Neural cell (in vitro differentiated cells): ENCODE results near the gene TSPEAR.

ENCODE experiments used
- CTCF ChIP-seq: fragments of 450-650 bp; IDR thresholded peaks from 2 replicates; pipeline ENCODE4 v1.5.1; 2014; ENCODE audit warnings: antibody characterized with exemption, mild to moderate bottlenecking, moderate library complexity; ENCODE audit not compliant: poor library complexity, severe bottlenecking
- EP300 ChIP-seq: fragments of 450-650 bp; conservative IDR thresholded peaks from 2 replicates; pipeline ENCODE4 v1.6.1; 2014; ENCODE audit warnings: antibody characterized with exemption, mild to moderate bottlenecking, moderate library complexity; ENCODE audit not compliant: poor library complexity, severe bottlenecking
- EZH2 ChIP-seq: fragments of 200-600, 300-800 bp; shearing (Covaris generic), sonication (generic); IDR thresholded peaks from 2 replicates; pipeline ENCODE4 v1.6.1; 2014; ENCODE audit warnings: antibody characterized with exemption, low read length, borderline replicate concordance, mild to moderate bottlenecking; ENCODE audit not compliant: insufficient read depth, poor library complexity, severe bottlenecking
- MXI1 ChIP-seq: fragments of 450-650 bp; conservative IDR thresholded peaks from 2 replicates; pipeline ENCODE4 v1.6.1; 2014; ENCODE audit warnings: antibody characterized with exemption, mild to moderate bottlenecking; ENCODE audit not compliant: poor library complexity, severe bottlenecking
- POLR2AphosphoS5 ChIP-seq: IDR thresholded peaks from 2 replicates; pipeline ENCODE4 v1.6.1; 2012
- RAD21 ChIP-seq: fragments of 450-650 bp; conservative IDR thresholded peaks from 2 replicates; pipeline ENCODE4 v1.6.1; 2014; ENCODE audit warnings: antibody characterized with exemption, mild to moderate bottlenecking, moderate library complexity
- SMC3 ChIP-seq: fragments of 450-650 bp; conservative IDR thresholded peaks from 2 replicates; pipeline ENCODE4 v1.6.1; 2014; ENCODE audit warnings: antibody characterized with exemption, mild to moderate bottlenecking, moderate library complexity; ENCODE audit not compliant: poor library complexity
- TAF1 ChIP-seq: IDR thresholded peaks from 2 replicates; pipeline ENCODE4 v1.6.1; 2012; ENCODE audit warnings: low read depth
- TF ChIP-seq, protein P1 (sequence below): IDR thresholded peaks from 2 replicates; pipeline ENCODE4 v1.6.1; 2012; ENCODE audit warnings: borderline replicate concordance

- TF ChIP-seq RAD21 (no peak), CTCF (no peak), POLR2AphosphoS5 (no peak), EZH2 (no peak), TAF1 (no peak), EP300 (no peak), SMC3 (no peak), MXI1 (no peak)
- TF ChIP-seq, protein P1, sequence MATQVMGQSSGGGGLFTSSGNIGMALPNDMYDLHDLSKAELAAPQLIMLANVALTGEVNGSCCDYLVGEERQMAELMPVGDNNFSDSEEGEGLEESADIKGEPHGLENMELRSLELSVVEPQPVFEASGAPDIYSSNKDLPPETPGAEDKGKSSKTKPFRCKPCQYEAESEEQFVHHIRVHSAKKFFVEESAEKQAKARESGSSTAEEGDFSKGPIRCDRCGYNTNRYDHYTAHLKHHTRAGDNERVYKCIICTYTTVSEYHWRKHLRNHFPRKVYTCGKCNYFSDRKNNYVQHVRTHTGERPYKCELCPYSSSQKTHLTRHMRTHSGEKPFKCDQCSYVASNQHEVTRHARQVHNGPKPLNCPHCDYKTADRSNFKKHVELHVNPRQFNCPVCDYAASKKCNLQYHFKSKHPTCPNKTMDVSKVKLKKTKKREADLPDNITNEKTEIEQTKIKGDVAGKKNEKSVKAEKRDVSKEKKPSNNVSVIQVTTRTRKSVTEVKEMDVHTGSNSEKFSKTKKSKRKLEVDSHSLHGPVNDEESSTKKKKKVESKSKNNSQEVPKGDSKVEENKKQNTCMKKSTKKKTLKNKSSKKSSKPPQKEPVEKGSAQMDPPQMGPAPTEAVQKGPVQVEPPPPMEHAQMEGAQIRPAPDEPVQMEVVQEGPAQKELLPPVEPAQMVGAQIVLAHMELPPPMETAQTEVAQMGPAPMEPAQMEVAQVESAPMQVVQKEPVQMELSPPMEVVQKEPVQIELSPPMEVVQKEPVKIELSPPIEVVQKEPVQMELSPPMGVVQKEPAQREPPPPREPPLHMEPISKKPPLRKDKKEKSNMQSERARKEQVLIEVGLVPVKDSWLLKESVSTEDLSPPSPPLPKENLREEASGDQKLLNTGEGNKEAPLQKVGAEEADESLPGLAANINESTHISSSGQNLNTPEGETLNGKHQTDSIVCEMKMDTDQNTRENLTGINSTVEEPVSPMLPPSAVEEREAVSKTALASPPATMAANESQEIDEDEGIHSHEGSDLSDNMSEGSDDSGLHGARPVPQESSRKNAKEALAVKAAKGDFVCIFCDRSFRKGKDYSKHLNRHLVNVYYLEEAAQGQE = no peak
These were observed 250.4 kb downstream of the TSPEAR start for GRCh38 chr21:44461005-44461404.
